ENCODE measurements around the gene PPTC7.

Gene PPTC7

GRCh38 chr12:110556705-110557104 is 26.4 kb downstream of the PPTC7 start:
- no peak for TF ChIP-seq CTCF (IDR thresholded peaks at IDR 0.05; ENCODE audit: low read depth, low read length)
- H3K4me3 ChIP-seq (ENCODE audit: low read depth, low read length), result no peak overlapping the region

- peak overlapping the region; percentile 36 for H3K4me3 ChIP-seq (ENCODE audit: low read depth, low read length)
- TF ChIP-seq CTCF (IDR thresholded peaks at IDR 0.05; ENCODE audit: low read depth, low read length), result no peak
Observed at GRCh38 chr12:110555577-110556406, 27.3 kb downstream of the PPTC7 start.

GRCh38 chr12:110554184-110554583 is 28.9 kb downstream of the PPTC7 start:
- no peak overlapping the region for H3K4me3 ChIP-seq (ENCODE audit: low read depth, low read length)
- no peak for TF ChIP-seq CTCF (IDR thresholded peaks at IDR 0.05; ENCODE audit: low read depth, low read length)

GRCh38 chr12:110550981-110551380 is 32.1 kb downstream of the PPTC7 start:
- TF ChIP-seq CTCF (IDR thresholded peaks at IDR 0.05; ENCODE audit: low read depth, low read length), result no peak
- H3K4me3 ChIP-seq (ENCODE audit: low read depth, low read length), result no peak overlapping the region

- H3K4me3 ChIP-seq (ENCODE audit: low read depth, low read length), result no peak overlapping the region
- TF ChIP-seq CTCF (IDR thresholded peaks at IDR 0.05; ENCODE audit: low read depth, low read length), result no peak
Observed at GRCh38 chr12:110549716-110550115, 33.4 kb downstream of the PPTC7 start.

GRCh38 chr12:110548678-110549077 is 34.4 kb downstream of the PPTC7 start:
- TF ChIP-seq CTCF (IDR thresholded peaks at IDR 0.05; ENCODE audit: low read depth, low read length), result no peak
- no peak overlapping the region for H3K4me3 ChIP-seq (ENCODE audit: low read depth, low read length)

- no peak for TF ChIP-seq CTCF (IDR thresholded peaks at IDR 0.05; ENCODE audit: low read depth, low read length)
- H3K4me3 ChIP-seq (ENCODE audit: low read depth, low read length), result no peak overlapping the region
Observed at GRCh38 chr12:110547090-110547489, 36.0 kb downstream of the PPTC7 start.
